GM23248 (cell line): ENCODE data around the gene PCSK2.

Experiments used
- EZH2 ChIP-seq: fragments of 200-600 bp; sonication (generic); IDR thresholded peaks from 2 replicates; pipeline ENCODE4 v1.6.1; 2018; ENCODE audit warnings: antibody characterized with exemption, mild to moderate bottlenecking; ENCODE audit not compliant: insufficient read depth, poor library complexity, severe bottlenecking
- EZH2phosphoT487 ChIP-seq: fragments of 200-600 bp; sonication (generic); IDR thresholded peaks from 2 replicates; pipeline ENCODE4 v1.6.1; 2018; ENCODE audit warnings: antibody characterized with exemption, moderate library complexity, mild to moderate bottlenecking, low read depth; ENCODE audit not compliant: insufficient read depth

DNA sequence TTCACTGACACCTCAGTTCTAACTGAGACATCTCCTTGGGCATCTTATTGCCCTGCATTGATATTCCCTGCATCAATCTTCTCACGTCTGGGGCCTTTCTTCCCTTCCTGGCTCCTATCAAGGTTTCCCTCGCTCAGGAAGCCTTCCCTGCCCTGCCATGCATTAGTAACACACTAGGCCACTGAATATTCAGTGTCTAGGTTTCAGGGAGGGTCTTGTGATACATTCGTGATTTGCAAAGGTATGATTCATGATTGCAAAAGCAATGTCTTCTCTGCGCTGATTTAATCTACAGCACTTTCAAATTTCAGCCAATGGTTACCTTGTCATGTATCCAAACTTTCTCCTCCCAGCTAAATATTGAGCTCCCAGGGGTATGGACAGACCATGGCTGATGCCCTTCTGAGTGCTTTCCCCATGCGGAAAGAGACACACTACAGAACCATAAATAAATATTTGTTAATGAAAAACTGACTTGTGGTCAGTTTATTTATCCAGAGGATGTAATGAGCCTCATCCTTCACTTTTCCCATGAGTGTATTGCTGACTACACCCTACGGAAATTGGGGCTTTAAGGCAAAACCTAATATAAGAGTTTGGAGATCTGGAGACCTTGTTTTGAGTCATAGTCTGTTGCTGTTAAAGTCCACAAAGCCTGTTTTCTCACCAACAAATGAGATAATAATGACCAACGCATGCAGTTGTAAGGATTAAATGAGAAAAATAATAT is 21.6 kb upstream of the PCSK2 start:
- no peak for TF ChIP-seq EZH2
- TF ChIP-seq EZH2phosphoT487: no peak
